GM19467 (cell line): ENCODE data around the gene S100PBP.
A peak's percentile ranks its signal among the peaks of the same experiment; 100 is the strongest.
"Not testable (repeated sequence)": the region's sequence is repeated elsewhere in the genome, so short reads cannot be mapped to it uniquely, and the experiment has no call there.

Experiments
- ATAC-seq: cut with Tn5 transposase; IDR thresholded peaks from one replicate; pipeline ENCODE4 v1.9.1; 2021; ENCODE audit warnings: mild to moderate bottlenecking, moderate library complexity; ENCODE audit not compliant: unreplicated experiment

S100PBP gene

GRCh38 chr1:32784817-32785216, 32.6 kb upstream of the S100PBP start:
- no peak for ATAC-seq

DNA sequence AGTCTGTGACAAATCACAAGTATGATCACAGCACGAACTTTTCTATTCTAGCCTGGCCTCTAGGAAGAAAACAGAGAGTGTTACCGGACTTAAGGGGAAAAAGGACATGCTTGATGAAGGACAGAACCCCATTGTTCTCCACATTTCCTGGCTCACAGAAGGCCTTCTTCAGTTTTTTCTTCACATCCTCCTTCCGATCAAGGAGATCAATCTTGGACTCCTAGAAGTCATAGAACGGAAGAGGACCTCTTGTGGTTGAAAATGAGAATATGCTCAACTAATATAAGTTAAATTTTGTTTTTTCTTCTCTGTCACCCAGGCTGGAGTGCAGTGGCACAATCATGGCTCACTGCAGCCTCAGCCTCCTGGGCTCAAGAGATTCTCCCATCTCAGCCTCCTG, 30.6 kb upstream of the S100PBP start:
- ATAC-seq = no peak

- ATAC-seq = not testable (repeated sequence)
Measured at GRCh38 chr1:32789356-32789755, 28.1 kb upstream of the S100PBP start.

- no peak for ATAC-seq
Measured at GRCh38 chr1:32791881-32792280, 25.6 kb upstream of the S100PBP start.

DNA sequence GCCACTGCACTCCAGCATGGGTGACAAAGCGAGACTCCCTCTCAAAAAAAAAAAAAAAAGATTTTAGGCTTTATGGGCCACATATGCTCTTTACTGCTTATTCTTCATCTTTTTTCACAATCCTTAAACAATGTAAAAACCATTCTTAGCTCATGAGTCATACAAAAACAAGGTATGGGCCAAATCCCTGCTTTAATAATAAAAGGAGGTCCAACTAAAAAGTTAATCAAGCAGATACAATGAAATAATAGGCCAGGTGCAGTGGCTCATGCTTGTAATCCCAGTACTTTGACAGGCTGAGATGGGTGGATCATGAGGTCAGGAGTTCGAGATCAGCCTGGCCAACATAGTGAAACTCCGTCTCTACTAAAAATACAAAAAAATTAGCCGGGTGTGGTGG, 21.7 kb upstream of the S100PBP start:
- ATAC-seq = not testable (repeated sequence)

- no peak for ATAC-seq
Measured at GRCh38 chr1:32797456-32797855, 20.0 kb upstream of the S100PBP start.

GRCh38 chr1:32798191-32798590, 19.3 kb upstream of the S100PBP start:
- no peak for ATAC-seq

- no peak for ATAC-seq
Measured at GRCh38 chr1:32798679-32799416, 18.6 kb upstream of the S100PBP start.

GRCh38 chr1:32801096-32801715, 16.2 kb upstream of the S100PBP start:
- no peak for ATAC-seq

DNA sequence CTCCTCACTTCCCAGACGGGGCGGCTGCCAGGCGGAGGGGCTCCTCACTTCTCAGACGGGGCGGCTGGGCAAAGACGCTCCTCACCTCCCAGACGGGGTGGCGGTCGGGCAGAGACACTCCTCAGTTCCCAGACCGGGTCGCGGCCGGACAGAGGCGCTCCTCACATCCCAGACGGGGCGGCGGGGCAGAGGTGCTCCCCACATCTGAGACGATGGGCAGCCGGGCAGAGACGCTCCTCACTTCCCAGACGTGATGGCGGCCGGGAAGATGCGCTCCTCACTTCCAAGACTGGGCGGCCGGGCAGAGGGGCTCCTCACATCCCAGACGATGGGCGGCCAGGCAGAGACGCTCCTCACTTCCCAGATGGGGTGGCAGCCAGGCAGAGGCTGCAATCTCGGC, 13.0 kb upstream of the S100PBP start:
- ATAC-seq = not testable (repeated sequence)

DNA sequence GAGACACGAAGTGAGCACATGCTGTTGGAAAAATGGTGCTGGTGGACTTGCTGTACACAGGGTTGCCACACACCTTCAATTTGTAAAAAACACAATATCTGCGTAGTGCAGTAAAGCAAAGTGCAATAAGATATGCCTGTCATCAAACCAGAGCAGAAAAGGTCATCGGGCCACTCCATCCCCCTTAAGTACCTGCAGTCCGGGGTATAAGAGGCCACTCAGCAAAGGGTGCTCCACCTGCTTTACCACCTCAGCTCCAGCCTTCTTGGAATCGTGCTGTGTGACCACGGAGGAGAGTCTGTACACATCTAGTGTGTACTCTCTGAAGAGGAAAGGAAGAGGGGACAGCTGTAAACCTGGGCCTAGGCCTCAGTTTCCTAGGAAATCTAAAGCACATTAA, 11.2 kb upstream of the S100PBP start:
- no peak for ATAC-seq

DNA sequence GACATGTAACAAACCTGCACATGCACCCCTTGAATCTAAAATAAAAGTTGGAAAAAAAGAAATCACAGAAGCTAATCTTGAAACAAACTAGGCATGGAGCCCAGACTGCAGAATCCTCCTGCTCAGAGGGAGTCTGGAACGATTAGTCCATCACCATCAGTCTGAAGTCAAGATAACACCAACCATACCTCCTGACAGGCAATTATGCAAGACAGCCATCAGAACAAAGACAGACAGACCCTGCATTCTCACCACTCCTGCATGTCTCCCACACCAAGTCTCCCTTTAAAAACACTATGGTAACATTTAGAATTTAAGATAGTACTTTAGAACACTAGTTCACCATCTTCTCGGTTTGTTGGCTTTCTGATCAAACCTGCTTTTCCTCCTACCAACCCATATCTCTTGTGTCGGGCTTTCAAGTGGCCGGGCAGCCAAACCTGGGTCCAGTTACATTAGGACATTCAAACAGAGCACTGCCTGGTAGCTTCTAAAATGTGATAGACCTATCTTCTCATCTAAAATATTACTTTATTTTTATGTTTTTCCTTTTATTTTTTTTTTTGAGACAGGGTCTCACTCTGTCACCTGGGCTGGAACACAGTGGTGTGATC, 10.4 kb upstream of the S100PBP start:
- ATAC-seq = no peak

- no peak for ATAC-seq
Measured at GRCh38 chr1:32808580-32808979, 8.9 kb upstream of the S100PBP start.

GRCh38 chr1:32810358-32810757, 7.1 kb upstream of the S100PBP start:
- ATAC-seq = no peak

- no peak for ATAC-seq
Measured at GRCh38 chr1:32811265-32811664, 6.2 kb upstream of the S100PBP start.

- ATAC-seq = no peak
Measured at GRCh38 chr1:32811917-32812316, 5.5 kb upstream of the S100PBP start.

- no peak for ATAC-seq
Measured at GRCh38 chr1:32813941-32814739, 3.3 kb upstream of the S100PBP start.

DNA sequence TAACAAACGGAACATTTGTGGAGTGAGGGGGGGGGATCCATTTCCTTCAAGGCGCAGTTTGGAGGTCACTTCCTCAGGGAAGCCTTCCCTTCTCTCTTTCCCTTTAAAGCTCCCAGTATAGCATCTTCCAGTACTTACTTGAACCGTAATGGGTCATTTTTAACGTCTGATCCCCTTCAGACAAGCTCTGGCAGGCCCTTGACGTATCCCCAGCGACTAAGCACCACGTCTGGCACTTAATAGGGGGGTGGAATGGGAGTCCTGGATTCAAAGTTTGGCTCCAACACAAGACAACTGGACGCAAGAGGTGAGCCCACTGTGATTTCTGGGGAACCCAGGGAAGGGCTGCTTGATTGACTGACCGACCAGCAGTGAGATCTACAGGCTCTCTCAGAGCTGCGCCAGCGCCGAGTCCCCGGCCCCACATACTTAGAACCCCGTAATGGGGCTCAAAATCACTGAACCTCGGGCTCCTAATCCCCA, 736 bp upstream of the S100PBP start:
- ATAC-seq = no peak

GRCh38 chr1:32817815-32818786, 648 bp downstream of the S100PBP start:
- ATAC-seq = peak; percentile 13
